ENCODE measurements around the gene PAFAH2.

GRCh38 chr1:25994402-25995150 lies 3.3 kb downstream of the PAFAH2 start:
- no peak for TF ChIP-seq CTCF (IDR thresholded peaks at IDR 0.05; ENCODE audit: low read length)
- TF ChIP-seq EZH2 (optimal IDR thresholded peaks at IDR 0.05; ENCODE audit: low read depth, low read length) = no peak
- no peak for TF ChIP-seq EZH2phosphoT487 (IDR thresholded peaks at IDR 0.05; ENCODE audit: low read length)
